Measurements from ENCODE around the gene QRICH1. TPM values are rescaled to one million over a fixed set of nuclear protein-coding genes. Genes with fewer than 3 reads are reported as not detected.

The QRICH1 gene
- total RNA-seq, 2 experiments from 2014 or later = 210 to 255 TPM

- ATAC-seq (ENCODE audit: poor library complexity) = peak; percentile 86
- Histone ChIP-seq H3K27me3 (ENCODE audit: control insufficient read depth in 1 of 2, insufficient read depth in 2 of 2, low read length in 2 of 2) (no peaks in the 10 kb centered on the region), H3K27ac (ENCODE audit: low read depth in 1 of 2, low read length in 2 of 2) (peak within 1 kb of the TSS; percentile 89 to 99), H3K36me3 (ENCODE audit: insufficient read depth, low read length) (peaks cover 19% of the 10 kb centered on the region), H3K4me1 (ENCODE audit: insufficient read depth, low read length) (peaks cover 25% of the 10 kb centered on the region), H3K4me3 (ENCODE audit: low read length) (peak within 1 kb of the TSS; percentile 99), H3K9me3 (ENCODE audit: control insufficient read depth in 1 of 2, insufficient read depth in 1 of 2, low read length in 2 of 2) (no peaks in the 10 kb centered on the region)
- ChIA-PET CTCF (interaction anchor here (0.7 to 5.2 kb wide), 8 partner anchors 9 to 89 kb away, joined by 3 to 100 read pairs (median 10); partner anchors contain the start of genes ARIH2, IMPDH2, NDUFAF3 and P4HTM), POLR2A (interaction anchor here (0.5 to 8.0 kb wide), 27 partner anchors 9 to 738 kb away, joined by 3 to 331 read pairs (median 4); partner anchors contain the start of genes ARIH2, CCDC71, DAG1 and DALRD3)
- Mint-ChIP-seq H3K36me3 (ENCODE audit: low read depth) (peaks cover 23% of the 10 kb centered on the region), H3K4me3 (peak within 1 kb of the TSS; percentile 99), H3K4me1 (ENCODE audit: low read depth) (peaks cover 27% of the 10 kb centered on the region), H3K9me3 (no peaks in the 10 kb centered on the region), H3K27ac (peak within 1 kb of the TSS; percentile 97), H3K27me3 (no peaks in the 10 kb centered on the region)
- TF ChIP-seq, protein P1, sequence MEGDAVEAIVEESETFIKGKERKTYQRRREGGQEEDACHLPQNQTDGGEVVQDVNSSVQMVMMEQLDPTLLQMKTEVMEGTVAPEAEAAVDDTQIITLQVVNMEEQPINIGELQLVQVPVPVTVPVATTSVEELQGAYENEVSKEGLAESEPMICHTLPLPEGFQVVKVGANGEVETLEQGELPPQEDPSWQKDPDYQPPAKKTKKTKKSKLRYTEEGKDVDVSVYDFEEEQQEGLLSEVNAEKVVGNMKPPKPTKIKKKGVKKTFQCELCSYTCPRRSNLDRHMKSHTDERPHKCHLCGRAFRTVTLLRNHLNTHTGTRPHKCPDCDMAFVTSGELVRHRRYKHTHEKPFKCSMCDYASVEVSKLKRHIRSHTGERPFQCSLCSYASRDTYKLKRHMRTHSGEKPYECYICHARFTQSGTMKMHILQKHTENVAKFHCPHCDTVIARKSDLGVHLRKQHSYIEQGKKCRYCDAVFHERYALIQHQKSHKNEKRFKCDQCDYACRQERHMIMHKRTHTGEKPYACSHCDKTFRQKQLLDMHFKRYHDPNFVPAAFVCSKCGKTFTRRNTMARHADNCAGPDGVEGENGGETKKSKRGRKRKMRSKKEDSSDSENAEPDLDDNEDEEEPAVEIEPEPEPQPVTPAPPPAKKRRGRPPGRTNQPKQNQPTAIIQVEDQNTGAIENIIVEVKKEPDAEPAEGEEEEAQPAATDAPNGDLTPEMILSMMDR (IDR thresholded peaks at IDR 0.05) = peak; percentile 19
- intact Hi-C loops (cut with DNase I, micrococcal nuclease) = loop anchor here (1.0 to 5.0 kb wide), 8 partner anchors 11 to 1495 kb away; partner anchors contain the start of genes DALRD3 (in 1 of the 2), ELP6 (in 1 of the 2), IMPDH2 (in 1 of the 2) and NME6 (in 1 of the 2)
- peak; percentile 93 to 99 (median 96) for DNase-seq
Measured at GRCh38 chr3:49007068-49007770, 86.7 kb downstream of the QRICH1 start, which contains the start of gene WDR6. Gene WDR6, plus strand, starts transcription at chr3:49007391. Its CDS starts 41 bp downstream, at chr3:49007432.

DNA sequence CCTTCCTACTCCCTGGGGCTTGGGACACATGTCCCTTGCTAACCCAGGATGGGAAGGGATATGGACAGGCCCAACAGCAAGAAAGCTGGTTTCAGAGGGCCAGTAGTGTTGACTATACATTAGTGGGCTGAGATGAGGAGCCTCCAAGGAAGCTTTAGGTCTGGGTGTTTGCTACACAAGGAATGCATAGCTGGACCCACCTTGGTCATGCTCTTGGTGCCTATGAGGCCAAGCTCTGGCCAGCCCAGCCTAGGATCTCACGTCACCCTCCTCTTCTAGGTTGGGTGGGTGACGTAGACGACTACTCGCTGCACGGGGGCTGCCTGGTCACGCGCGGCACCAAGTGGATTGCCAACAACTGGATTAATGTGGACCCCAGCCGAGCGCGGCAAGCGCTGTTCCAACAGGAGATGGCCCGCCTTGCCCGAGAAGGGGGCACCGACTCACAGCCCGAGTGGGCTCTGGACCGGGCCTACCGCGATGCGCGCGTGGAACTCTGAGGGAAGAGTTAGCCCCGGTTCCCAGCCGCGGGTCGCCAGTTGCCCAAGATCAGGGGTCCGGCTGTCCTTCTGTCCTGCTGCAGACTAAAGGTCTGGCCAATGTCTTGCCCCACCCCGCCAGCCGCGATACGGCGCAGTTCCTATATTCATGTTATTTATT lies 87.3 kb downstream of the QRICH1 start:
- Mint-ChIP-seq H3K9me3 (no peaks in the 10 kb centered on the region), H3K4me3 (peak overlapping the region; percentile 99), H3K4me1 (ENCODE audit: low read depth) (peaks cover 24% of the 10 kb centered on the region), H3K27ac (peak overlapping the region; percentile 97), H3K27me3 (no peaks in the 10 kb centered on the region), H3K36me3 (ENCODE audit: low read depth) (peaks cover 16% of the 10 kb centered on the region)
- TF ChIP-seq, protein P1 (IDR thresholded peaks at IDR 0.05) = no peak
- H3K27me3 ChIP-seq (ENCODE audit: control insufficient read depth in 1 of 2, insufficient read depth in 2 of 2, low read length in 2 of 2) = no peaks in the 10 kb centered on the region
- H3K9me3 ChIP-seq (ENCODE audit: control insufficient read depth in 1 of 2, insufficient read depth in 1 of 2, low read length in 2 of 2) = no peaks in the 10 kb centered on the region
- POLR2A ChIA-PET = interaction anchor here (0.7 to 8.0 kb wide), 24 partner anchors 10 to 738 kb away, joined by 3 to 331 read pairs (median 6); partner anchors contain the start of genes ARIH2, CCDC71, DAG1 and DALRD3
- H3K4me1 ChIP-seq (ENCODE audit: insufficient read depth, low read length) = peaks cover 25% of the 10 kb centered on the region
- H3K27ac ChIP-seq (ENCODE audit: low read depth in 1 of 2, low read length in 2 of 2) = peak overlapping the region; percentile 89 to 99
- H3K4me3 ChIP-seq (ENCODE audit: low read length) = peak overlapping the region; percentile 99
- peaks cover 14% of the 10 kb centered on the region for H3K36me3 ChIP-seq (ENCODE audit: insufficient read depth, low read length)
- ATAC-seq (ENCODE audit: poor library complexity) (no peak), DNase-seq (peak in 3 of 14 experiments; percentile 24 to 57 (median 46))
- intact Hi-C loops (cut with DNase I, micrococcal nuclease) = loop anchor here (1.0 to 5.0 kb wide), 8 partner anchors 12 to 1494 kb away; partner anchors contain the start of genes DALRD3 (in 1 of the 2), ELP6 (in 1 of the 2), IMPDH2 (in 1 of the 2) and NME6 (in 1 of the 2)
- CTCF ChIA-PET = interaction anchor here (0.7 to 5.2 kb wide), 8 partner anchors 10 to 88 kb away, joined by 3 to 100 read pairs (median 10); partner anchors contain the start of genes ARIH2, IMPDH2, NDUFAF3 and P4HTM

DNA sequence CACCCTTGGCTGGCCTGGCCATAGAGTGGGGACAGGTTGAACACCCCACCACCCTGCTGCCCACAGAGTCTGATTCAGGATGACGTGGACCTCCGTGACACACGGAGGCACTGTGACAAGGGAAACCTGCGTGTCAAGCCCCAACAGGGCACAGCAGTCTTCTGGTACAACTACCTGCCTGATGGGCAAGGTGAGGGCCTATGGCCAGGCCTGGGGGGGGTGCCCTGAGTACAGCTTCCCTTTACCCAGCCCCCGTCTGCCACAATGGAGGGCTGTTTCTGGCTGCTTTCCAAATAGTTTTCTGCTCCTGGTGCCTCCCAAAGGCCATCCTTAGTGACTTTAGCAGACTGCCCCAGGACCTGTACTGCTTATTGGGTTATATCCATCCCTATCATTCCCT lies 87.9 kb downstream of the QRICH1 start:
- no peak overlapping the region for H3K27ac ChIP-seq (ENCODE audit: low read depth in 1 of 2, low read length in 2 of 2)
- H3K4me1 ChIP-seq (ENCODE audit: insufficient read depth, low read length) = peaks cover 25% of the 10 kb centered on the region
- H3K4me1 Mint-ChIP-seq (ENCODE audit: low read depth) = peaks cover 24% of the 10 kb centered on the region
- H3K9me3 ChIP-seq (ENCODE audit: control insufficient read depth in 1 of 2, insufficient read depth in 1 of 2, low read length in 2 of 2) = no peaks in the 10 kb centered on the region
- ChIA-PET CTCF (interaction anchor here (4.3 to 5.2 kb wide), 2 partner anchors 16 to 17 kb away, joined by 59 to 100 read pairs; partner anchors contain the start of genes NDUFAF3 and P4HTM), POLR2A (interaction anchor here (2.3 to 8.0 kb wide), 4 partner anchors 16 to 114 kb away, joined by 17 to 331 read pairs (median 98); partner anchors contain the start of genes DALRD3, NDUFAF3, P4HTM and QRICH1)
- H3K36me3 ChIP-seq (ENCODE audit: insufficient read depth, low read length) = peaks cover 12% of the 10 kb centered on the region
- no peaks in the 10 kb centered on the region for H3K27me3 ChIP-seq (ENCODE audit: control insufficient read depth in 1 of 2, insufficient read depth in 2 of 2, low read length in 2 of 2)
- H3K4me3 Mint-ChIP-seq = peak overlapping the region; percentile 99
- ATAC-seq (ENCODE audit: poor library complexity) (no peak), DNase-seq (no peak)
- TF ChIP-seq, protein P1 (IDR thresholded peaks at IDR 0.05) = no peak
- intact Hi-C loops (cut with DNase I, micrococcal nuclease) = loop anchor here (2.0 to 5.0 kb wide), 4 partner anchors 15 to 1494 kb away; partner anchors contain the start of genes ELP6 (in 1 of the 2), NME6 (in 1 of the 2) and P4HTM (in 1 of the 2)
- peak overlapping the region; percentile 97 for H3K27ac Mint-ChIP-seq
- H3K36me3 Mint-ChIP-seq (ENCODE audit: low read depth) = peaks cover 14% of the 10 kb centered on the region
- H3K27me3 Mint-ChIP-seq = no peaks in the 10 kb centered on the region
- H3K4me3 ChIP-seq (ENCODE audit: low read length) = peak overlapping the region; percentile 99
- H3K9me3 Mint-ChIP-seq = no peaks in the 10 kb centered on the region
